Neural cell (in vitro differentiated cells): Measurements from ENCODE around the gene INO80C. TPM values are rescaled to one million over a fixed set of nuclear protein-coding genes. Genes with fewer than 3 reads are reported as not detected.

Experiments used
- H2AFZ ChIP-seq: fragments of 200-600, 300-800 bp; sonication (generic), shearing (Covaris generic); 2 replicates; pipeline ENCODE4 v1.6.0; 2014; ENCODE audit warnings: low read depth, mild to moderate bottlenecking, antibody characterized with exemption, low read length, moderate library complexity
- H3F3A ChIP-seq: fragments of 200-600 bp; shearing (Covaris generic); 2 replicates; pipeline ENCODE4 v1.6.1; 2016; ENCODE audit warnings: mild to moderate bottlenecking, moderate library complexity, mixed read lengths, antibody characterized with exemption, low read length; ENCODE audit not compliant: insufficient read depth, poor library complexity, severe bottlenecking
- H3K27ac ChIP-seq: fragments of 200-600, 300-800 bp; sonication (generic), shearing (Covaris generic); 2 replicates; pipeline ENCODE4 v1.5.1; 2014; ENCODE audit warnings: mild to moderate bottlenecking, low read length, moderate library complexity
- H3K27me3 ChIP-seq: fragments of 300-800, 200-600 bp; sonication (generic), shearing (Covaris generic); 2 replicates; pipeline ENCODE4 v1.6.0; 2014; ENCODE audit warnings: mild to moderate bottlenecking, low read depth, low read length, moderate library complexity; ENCODE audit not compliant: insufficient read depth
- H3K36me3 ChIP-seq: fragments of 300-800, 200-600 bp; sonication (generic), shearing (Covaris generic); 2 replicates; pipeline ENCODE4 v1.5.1; 2014; ENCODE audit warnings: mild to moderate bottlenecking, antibody characterized with exemption, low read length, moderate library complexity; ENCODE audit not compliant: insufficient read depth
- H3K4me2 ChIP-seq: fragments of 300-800, 200-600 bp; sonication (generic), shearing (Covaris generic); 2 replicates; pipeline ENCODE4 v1.6.0; 2014; ENCODE audit warnings: mild to moderate bottlenecking, low read length
- H3K4me3 ChIP-seq: fragments of 300-800, 200-600 bp; sonication (generic), shearing (Covaris generic); 2 replicates; pipeline ENCODE4 v1.5.1; 2014; ENCODE audit warnings: mild to moderate bottlenecking, low read length, moderate library complexity
- H3K79me2 ChIP-seq: fragments of 200-600 bp; shearing (Covaris generic); replicated peaks from 2 replicates; pipeline ENCODE4 v1.6.0; 2014; ENCODE audit warnings: mild to moderate bottlenecking, low read length, moderate library complexity; ENCODE audit not compliant: insufficient read depth
- H3K9ac ChIP-seq: fragments of 300-800, 200-600 bp; sonication (generic), shearing (Covaris generic); 2 replicates; pipeline ENCODE4 v1.6.1; 2016; ENCODE audit warnings: mild to moderate bottlenecking, low read length, mixed read lengths
- H3K9me2 ChIP-seq: fragments of 200-600 bp; shearing (Covaris generic); 2 replicates; pipeline ENCODE4 v1.6.1; 2016; ENCODE audit warnings: mild to moderate bottlenecking, low read length, mixed read lengths; ENCODE audit not compliant: insufficient read depth
- H3K9me3 ChIP-seq: fragments of 200-600, 300-800 bp; sonication (generic), shearing (Covaris generic); 2 replicates; pipeline ENCODE4 v1.6.1; 2016; ENCODE audit warnings: mild to moderate bottlenecking, mixed run types, low read length, moderate library complexity, mixed read lengths
- H4K20me1 ChIP-seq: fragments of 200-600 bp; shearing (Covaris generic); 2 replicates; pipeline ENCODE4 v1.6.1; 2016; ENCODE audit warnings: mild to moderate bottlenecking, mixed run types; ENCODE audit not compliant: insufficient read depth
- CTCF ChIP-seq: fragments of 450-650 bp; IDR thresholded peaks from 2 replicates; pipeline ENCODE4 v1.5.1; 2014; ENCODE audit warnings: antibody characterized with exemption, mild to moderate bottlenecking, moderate library complexity; ENCODE audit not compliant: poor library complexity, severe bottlenecking
- EP300 ChIP-seq: fragments of 450-650 bp; conservative IDR thresholded peaks from 2 replicates; pipeline ENCODE4 v1.6.1; 2014; ENCODE audit warnings: antibody characterized with exemption, mild to moderate bottlenecking, moderate library complexity; ENCODE audit not compliant: poor library complexity, severe bottlenecking
- EZH2 ChIP-seq: fragments of 200-600, 300-800 bp; shearing (Covaris generic), sonication (generic); IDR thresholded peaks from 2 replicates; pipeline ENCODE4 v1.6.1; 2014; ENCODE audit warnings: antibody characterized with exemption, low read length, borderline replicate concordance, mild to moderate bottlenecking; ENCODE audit not compliant: insufficient read depth, poor library complexity, severe bottlenecking
- MXI1 ChIP-seq: fragments of 450-650 bp; conservative IDR thresholded peaks from 2 replicates; pipeline ENCODE4 v1.6.1; 2014; ENCODE audit warnings: antibody characterized with exemption, mild to moderate bottlenecking; ENCODE audit not compliant: poor library complexity, severe bottlenecking
- POLR2AphosphoS5 ChIP-seq: IDR thresholded peaks from 2 replicates; pipeline ENCODE4 v1.6.1; 2012
- RAD21 ChIP-seq: fragments of 450-650 bp; conservative IDR thresholded peaks from 2 replicates; pipeline ENCODE4 v1.6.1; 2014; ENCODE audit warnings: antibody characterized with exemption, mild to moderate bottlenecking, moderate library complexity
- REST ChIP-seq: IDR thresholded peaks from 2 replicates; pipeline ENCODE4 v1.6.1; 2012; ENCODE audit warnings: borderline replicate concordance
- SMC3 ChIP-seq: fragments of 450-650 bp; conservative IDR thresholded peaks from 2 replicates; pipeline ENCODE4 v1.6.1; 2014; ENCODE audit warnings: antibody characterized with exemption, mild to moderate bottlenecking, moderate library complexity; ENCODE audit not compliant: poor library complexity
- TAF1 ChIP-seq: IDR thresholded peaks from 2 replicates; pipeline ENCODE4 v1.6.1; 2012; ENCODE audit warnings: low read depth
- polyA plus RNA-seq: library from polyadenylated mRNA; depleted of rRNA; stranded (reverse); fragments of >200 nt; gene quantifications from 2 replicates; pipeline ENCODE4 v1.2.3, GENCODE V29; 2014

Gene INO80C
- polyA plus RNA-seq, 1 donor from 2014 or later: 30.5 TPM

- H3K27me3 ChIP-seq: no peaks in the 10 kb centered on the region
- no peak overlapping the region for H3K27ac ChIP-seq
- no peaks in the 10 kb centered on the region for H3F3A ChIP-seq
- H3K36me3 ChIP-seq: no peaks in the 10 kb centered on the region
- no peak overlapping the region for H3K9ac ChIP-seq
- H3K4me2 ChIP-seq: no peak overlapping the region
- H3K9me2 ChIP-seq: no peaks in the 10 kb centered on the region
- TF ChIP-seq EZH2 (no peak), CTCF (no peak), EP300 (no peak)
- H2AFZ ChIP-seq: no peak overlapping the region
- H3K4me3 ChIP-seq: no peak overlapping the region
- no peaks in the 10 kb centered on the region for H3K79me2 ChIP-seq
- no peaks in the 10 kb centered on the region for H3K9me3 ChIP-seq
- H4K20me1 ChIP-seq: no peaks in the 10 kb centered on the region
These were observed 22.9 kb downstream of the INO80C start for GRCh38 chr18:35474884-35475283.

- Histone ChIP-seq H3K9me2 (no peaks in the 10 kb centered on the region), H3K36me3 (no peaks in the 10 kb centered on the region), H3K4me3 (no peak overlapping the region), H3K9me3 (no peaks in the 10 kb centered on the region), H3F3A (no peaks in the 10 kb centered on the region), H3K4me2 (no peak overlapping the region), H2AFZ (no peak overlapping the region), H4K20me1 (no peaks in the 10 kb centered on the region), H3K79me2 (no peaks in the 10 kb centered on the region), H3K27me3 (no peaks in the 10 kb centered on the region), H3K27ac (no peak overlapping the region), H3K9ac (no peak overlapping the region)
- TF ChIP-seq TAF1 (no peak), POLR2AphosphoS5 (no peak)
These were observed 24.2 kb downstream of the INO80C start for GRCh38 chr18:35473562-35473961.

- no peak overlapping the region for H3K27ac ChIP-seq
- no peak overlapping the region for H3K4me3 ChIP-seq
- no peaks in the 10 kb centered on the region for H3K27me3 ChIP-seq
- no peak overlapping the region for H2AFZ ChIP-seq
- H3K4me2 ChIP-seq: no peak overlapping the region
- H3K9me2 ChIP-seq: no peaks in the 10 kb centered on the region
- no peak overlapping the region for H3K9ac ChIP-seq
- H4K20me1 ChIP-seq: no peaks in the 10 kb centered on the region
- no peaks in the 10 kb centered on the region for H3K9me3 ChIP-seq
- no peaks in the 10 kb centered on the region for H3K36me3 ChIP-seq
- H3F3A ChIP-seq: no peaks in the 10 kb centered on the region
- no peaks in the 10 kb centered on the region for H3K79me2 ChIP-seq
- TF ChIP-seq RAD21: no peak
- no peak for TF ChIP-seq TAF1
- no peak for TF ChIP-seq REST
- no peak for TF ChIP-seq MXI1
- no peak for TF ChIP-seq POLR2AphosphoS5
- no peak for TF ChIP-seq SMC3
- no peak for TF ChIP-seq EP300
- no peak for TF ChIP-seq CTCF
- TF ChIP-seq EZH2: no peak
These were observed 27.3 kb downstream of the INO80C start for GRCh38 chr18:35470435-35470834.
